Forelimb muscle (tissue), 1 donor: ENCODE measurements around the gene CXXC5. TPM values are rescaled to one million over a fixed set of nuclear protein-coding genes. Genes with fewer than 3 reads are reported as not detected.

Experiments used
- DNase-seq: peaks from one replicate; pipeline ENCODE4 v3.0.0-alpha.2; 2013; ENCODE audit warnings: low read depth
- polyA plus RNA-seq: library from polyadenylated mRNA; unstranded; fragments of 120-200 nt; gene quantifications from one replicate; pipeline ENCODE4 v1.2.1, GENCODE V29; 2013; ENCODE audit not compliant: insufficient read length

CXXC5 gene
- polyA plus RNA-seq, 1 donor = 82.3 TPM

DNA sequence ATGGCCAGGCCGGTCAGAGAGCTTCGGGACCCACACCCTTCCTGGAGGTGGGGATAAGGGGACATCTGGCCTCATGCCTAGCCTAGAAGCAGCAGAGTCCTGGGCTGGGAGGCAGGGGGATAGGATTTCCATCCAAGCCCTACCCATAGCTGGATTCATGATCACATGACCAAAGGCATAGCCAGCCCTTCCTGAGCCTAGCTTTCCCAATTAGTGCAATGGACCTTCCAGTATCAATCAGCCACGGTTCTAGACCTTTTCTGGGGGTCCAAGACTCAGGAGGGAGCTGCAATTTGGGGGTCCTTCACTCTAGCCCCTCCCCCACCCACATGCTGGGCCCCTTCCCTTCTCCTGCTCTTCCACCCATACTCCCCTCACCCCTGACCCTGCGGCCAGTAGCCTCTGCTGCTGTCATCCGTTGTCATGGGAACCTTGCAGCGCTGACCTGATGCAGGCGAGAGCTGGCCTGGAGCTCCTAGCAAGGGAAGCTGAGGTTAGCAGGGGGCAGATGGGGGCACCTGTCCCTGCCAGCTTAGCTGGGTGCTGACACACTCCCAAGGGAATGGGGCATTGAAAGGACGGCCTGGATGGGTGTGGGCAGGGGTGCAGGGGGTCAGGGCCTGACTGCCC is 44.6 kb downstream of the CXXC5 start:
- DNase-seq = no peak

GRCh38 chr5:139693676-139694364 is 45.7 kb downstream of the CXXC5 start:
- DNase-seq = no peak

GRCh38 chr5:139694556-139695177 is 46.5 kb downstream of the CXXC5 start:
- no peak for DNase-seq

- DNase-seq = no peak
Observed at GRCh38 chr5:139695178-139695573, 47.0 kb downstream of the CXXC5 start.

DNA sequence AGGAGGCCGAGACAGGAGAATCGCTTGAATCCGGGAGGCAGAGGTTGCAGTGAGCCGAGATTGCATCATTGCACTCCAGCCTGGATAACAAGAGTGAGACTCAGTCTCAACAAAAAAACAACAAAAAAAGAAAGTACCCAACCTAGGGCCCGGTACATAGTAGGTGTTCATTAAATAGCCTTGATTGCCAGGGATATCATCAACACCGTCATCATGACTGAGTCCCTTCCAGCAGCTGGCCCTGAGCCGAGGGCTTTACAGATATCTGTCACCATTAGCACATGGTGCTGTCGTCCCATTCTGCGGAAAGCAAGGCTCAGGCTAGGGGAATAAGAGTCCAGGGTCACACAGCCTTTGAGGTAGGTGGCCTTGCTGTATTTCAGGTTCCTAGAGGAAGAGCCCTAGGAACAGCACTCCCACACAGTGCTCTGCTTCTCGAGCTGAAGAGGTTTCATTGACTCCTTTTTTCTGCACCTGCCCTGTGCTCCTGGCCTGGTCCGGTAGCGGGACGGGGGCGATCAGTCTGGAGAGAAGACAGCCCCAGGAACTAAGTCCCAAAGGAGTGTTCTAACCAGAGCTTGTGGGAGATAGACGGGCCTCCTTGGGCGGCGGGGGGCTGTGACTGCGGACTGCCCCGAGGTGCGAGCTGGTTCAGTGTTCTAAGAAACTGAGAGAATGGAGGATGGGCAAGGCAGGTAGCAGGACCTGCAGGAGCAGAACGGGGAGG is 48.2 kb downstream of the CXXC5 start:
- DNase-seq = no peak

DNA sequence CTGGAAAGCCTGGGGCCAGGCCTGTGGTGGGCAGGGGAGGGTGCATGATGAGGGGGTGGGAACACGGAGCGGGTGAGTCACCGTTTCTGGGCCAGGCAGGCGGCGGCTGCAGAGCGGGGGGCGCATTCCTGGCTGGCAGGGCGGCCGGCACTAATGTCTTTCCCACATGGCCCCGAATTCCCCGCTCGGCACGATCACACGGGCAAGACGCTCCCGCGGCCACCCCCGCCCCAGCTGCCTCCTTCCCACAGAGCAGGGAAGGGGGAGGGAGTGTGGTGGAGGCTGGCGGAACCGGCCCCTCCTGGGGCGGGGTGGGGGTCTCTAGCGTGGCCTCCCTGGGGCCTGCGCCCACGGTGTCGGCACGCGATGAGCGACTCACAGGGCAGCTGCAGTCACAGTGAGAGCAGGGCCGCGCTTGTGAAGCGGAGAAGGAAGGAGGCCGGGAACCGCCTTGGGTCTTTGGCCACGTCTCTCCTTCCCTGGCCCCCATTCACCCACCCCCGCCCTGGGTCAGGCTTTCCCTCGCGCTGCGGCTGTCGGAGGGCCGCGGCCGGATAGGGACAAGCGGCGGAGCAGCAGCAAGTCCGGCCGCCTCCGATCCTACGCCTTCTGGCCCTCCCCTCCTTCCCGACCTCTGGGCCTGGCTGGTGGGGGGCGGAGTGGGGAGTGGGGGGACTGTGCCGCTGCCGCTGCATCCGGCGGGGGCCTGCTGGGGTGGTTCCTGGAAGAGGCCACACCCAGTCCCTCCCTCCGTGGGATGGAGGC is 48.9 kb downstream of the CXXC5 start:
- DNase-seq = peak; percentile 60

GRCh38 chr5:139698490-139699146 is 50.5 kb downstream of the CXXC5 start:
- DNase-seq = no peak

- DNase-seq = no peak
Observed at GRCh38 chr5:139699351-139699750, 51.2 kb downstream of the CXXC5 start.

DNA sequence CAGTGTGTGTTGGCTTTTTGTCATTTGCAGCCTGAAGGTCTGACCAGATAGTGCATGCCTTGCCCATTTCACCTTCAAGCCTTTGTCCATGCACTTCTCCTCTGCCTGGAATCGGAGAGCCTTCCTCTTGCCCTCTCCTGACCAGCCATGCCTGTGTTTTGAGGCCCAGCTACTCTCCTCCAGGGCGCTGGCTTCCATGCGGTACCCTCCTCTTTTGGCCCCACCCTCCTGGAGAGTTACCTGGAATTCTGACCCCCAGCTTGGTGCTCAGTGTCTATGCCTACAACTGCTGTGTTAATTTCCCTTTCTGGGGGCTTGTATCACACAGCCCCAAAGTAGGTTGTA is 52.5 kb downstream of the CXXC5 start:
- no peak for DNase-seq

- no peak for DNase-seq
Observed at GRCh38 chr5:139701056-139701741, 53.0 kb downstream of the CXXC5 start.

DNA sequence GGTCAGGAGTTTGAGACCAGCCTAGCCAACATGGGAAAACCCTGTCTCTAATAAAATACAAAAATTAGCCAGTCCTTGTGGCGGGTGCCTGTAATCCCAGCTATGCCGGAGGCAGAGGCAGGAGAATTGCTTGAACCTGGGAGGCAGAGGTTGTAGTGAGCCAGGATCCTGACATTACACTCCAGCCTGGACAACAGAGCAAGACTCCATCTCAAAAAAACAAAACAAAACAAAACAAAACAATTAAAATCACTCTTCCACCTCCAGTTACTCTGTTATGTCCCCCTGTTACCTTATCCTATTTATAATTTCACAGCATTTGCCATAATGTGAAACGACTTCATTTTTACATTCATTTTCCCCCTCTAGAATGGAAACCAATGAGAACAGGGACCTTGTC is 54.4 kb downstream of the CXXC5 start:
- DNase-seq = no peak

DNA sequence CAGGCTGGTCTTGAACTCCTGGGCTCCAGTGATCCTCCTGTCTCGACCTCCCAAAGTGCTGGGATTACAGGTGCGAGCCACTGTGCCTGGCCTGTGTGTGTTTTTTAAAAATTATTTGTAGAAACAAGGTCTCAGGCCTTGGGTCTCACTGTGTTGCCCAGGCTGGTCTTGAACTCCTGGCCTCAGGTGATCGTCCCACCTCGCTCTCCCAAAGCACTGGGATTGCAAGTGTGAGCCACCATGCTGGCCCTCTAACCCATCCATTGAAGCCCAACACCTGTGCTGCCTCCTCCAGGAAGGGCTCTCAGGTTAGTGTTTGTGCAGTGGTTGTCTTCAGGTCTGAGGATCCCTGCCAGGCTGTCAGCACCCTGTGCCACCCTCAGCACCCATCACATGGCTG is 56.6 kb downstream of the CXXC5 start:
- DNase-seq = no peak

DNA sequence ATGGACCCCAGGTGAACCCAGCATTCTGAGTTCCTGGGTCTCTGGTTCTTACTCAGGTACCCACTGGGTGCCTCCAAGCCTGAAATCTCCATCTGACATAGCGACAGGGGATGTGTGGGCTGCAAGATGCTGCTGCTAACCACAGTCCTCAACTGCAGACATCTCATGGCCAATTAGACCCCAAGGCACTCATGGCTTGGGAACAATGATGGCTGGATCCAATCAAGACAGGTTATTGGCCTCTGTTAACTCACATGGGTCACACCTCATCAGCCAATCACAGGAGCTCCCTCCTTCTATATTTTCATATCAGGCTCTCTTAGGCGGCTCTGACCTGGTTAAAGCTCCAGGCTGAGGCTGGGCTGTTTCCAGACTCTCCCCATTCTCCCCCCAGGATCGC is 57.0 kb downstream of the CXXC5 start:
- no peak for DNase-seq

GRCh38 chr5:139705655-139706587 is 57.8 kb downstream of the CXXC5 start:
- DNase-seq = no peak

- DNase-seq = no peak
Observed at GRCh38 chr5:139707445-139708003, 59.4 kb downstream of the CXXC5 start.

- DNase-seq = no peak
Observed at GRCh38 chr5:139708434-139708861, 60.3 kb downstream of the CXXC5 start.

- no peak for DNase-seq
Observed at GRCh38 chr5:139708877-139709581, 60.9 kb downstream of the CXXC5 start.

- DNase-seq = no peak
Observed at GRCh38 chr5:139709582-139710318, 61.6 kb downstream of the CXXC5 start.
